GOT3 (cell line): Measurements from ENCODE around the gene HSF4.
"Not testable (repeated sequence)": the region's sequence is repeated elsewhere in the genome, so short reads cannot be mapped to it uniquely, and the experiment has no call there.

Experiments used
- DNase-seq: peaks from one replicate; lab custom pipeline; 2025; ENCODE audit warnings: mixed read lengths; lab: John Stamatoyannopoulos, UW

HSF4 gene, protein sequence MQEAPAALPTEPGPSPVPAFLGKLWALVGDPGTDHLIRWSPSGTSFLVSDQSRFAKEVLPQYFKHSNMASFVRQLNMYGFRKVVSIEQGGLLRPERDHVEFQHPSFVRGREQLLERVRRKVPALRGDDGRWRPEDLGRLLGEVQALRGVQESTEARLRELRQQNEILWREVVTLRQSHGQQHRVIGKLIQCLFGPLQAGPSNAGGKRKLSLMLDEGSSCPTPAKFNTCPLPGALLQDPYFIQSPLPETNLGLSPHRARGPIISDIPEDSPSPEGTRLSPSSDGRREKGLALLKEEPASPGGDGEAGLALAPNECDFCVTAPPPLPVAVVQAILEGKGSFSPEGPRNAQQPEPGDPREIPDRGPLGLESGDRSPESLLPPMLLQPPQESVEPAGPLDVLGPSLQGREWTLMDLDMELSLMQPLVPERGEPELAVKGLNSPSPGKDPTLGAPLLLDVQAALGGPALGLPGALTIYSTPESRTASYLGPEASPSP

DNA sequence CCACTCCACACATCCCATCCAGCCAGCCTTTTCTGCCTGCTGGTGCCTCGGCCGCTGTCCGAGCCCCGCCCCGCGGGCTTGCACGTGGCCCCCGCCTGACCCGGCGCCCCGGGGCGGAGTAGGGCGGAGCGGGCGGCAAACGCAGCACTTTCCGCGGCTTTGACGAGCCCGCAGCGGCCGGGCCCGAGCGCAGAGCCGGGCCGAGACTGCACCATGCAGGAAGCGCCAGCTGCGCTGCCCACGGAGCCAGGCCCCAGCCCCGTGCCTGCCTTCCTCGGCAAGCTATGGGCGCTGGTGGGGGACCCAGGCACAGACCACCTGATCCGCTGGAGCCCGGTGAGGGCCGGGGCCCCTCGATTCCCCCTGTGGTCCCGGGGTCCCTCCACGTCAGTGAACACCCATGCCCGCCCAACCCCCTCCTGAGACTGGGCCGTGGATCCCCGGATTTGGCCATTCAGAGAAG, at the start of gene HSF4:
Gene HSF4 (plus strand): TSS at position 147 of the 463 bp plus-strand sequence. CDS start 67 bp downstream, at position 214.
- no peak for DNase-seq

DNA sequence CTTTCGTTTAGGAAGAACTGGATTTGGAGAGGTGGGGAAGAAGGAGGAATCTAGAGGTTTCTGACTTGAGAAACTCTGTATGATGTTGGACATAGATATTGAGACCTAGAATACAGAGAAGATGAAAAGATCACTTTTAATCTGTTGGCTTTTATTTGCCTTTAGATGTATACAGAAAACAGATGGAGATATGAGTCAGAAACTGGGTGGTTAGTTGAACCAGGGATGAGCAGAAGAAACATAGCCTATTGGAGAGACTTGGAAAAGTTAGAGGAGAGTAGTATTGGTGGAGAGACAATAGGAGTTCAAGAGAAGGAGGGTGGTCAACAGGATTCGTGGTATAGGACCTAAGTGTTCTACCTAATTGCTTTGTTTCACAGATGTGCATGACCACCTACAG, 49.8 kb upstream of the HSF4 start:
- no peak for DNase-seq

DNA sequence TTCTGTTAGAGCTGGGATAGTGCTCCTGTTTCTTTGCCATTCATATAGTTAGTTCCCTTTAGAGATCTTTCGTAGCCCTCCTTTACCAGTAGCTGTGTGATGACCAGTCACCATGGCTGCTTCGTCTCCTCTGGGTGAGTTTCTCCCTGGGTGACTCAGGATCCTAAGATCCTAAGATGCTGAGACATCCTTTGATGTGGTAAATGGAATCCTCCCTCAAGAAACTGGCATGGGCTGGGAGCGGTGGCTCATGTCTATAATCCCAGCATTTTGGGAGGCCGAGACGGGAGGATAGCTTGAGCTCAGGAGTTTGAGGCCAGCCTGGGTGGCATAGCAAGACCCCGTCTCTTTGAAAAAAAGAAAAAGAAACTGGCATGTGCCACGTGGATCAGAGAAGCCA, 48.9 kb upstream of the HSF4 start:
- DNase-seq = peak; percentile 13

DNA sequence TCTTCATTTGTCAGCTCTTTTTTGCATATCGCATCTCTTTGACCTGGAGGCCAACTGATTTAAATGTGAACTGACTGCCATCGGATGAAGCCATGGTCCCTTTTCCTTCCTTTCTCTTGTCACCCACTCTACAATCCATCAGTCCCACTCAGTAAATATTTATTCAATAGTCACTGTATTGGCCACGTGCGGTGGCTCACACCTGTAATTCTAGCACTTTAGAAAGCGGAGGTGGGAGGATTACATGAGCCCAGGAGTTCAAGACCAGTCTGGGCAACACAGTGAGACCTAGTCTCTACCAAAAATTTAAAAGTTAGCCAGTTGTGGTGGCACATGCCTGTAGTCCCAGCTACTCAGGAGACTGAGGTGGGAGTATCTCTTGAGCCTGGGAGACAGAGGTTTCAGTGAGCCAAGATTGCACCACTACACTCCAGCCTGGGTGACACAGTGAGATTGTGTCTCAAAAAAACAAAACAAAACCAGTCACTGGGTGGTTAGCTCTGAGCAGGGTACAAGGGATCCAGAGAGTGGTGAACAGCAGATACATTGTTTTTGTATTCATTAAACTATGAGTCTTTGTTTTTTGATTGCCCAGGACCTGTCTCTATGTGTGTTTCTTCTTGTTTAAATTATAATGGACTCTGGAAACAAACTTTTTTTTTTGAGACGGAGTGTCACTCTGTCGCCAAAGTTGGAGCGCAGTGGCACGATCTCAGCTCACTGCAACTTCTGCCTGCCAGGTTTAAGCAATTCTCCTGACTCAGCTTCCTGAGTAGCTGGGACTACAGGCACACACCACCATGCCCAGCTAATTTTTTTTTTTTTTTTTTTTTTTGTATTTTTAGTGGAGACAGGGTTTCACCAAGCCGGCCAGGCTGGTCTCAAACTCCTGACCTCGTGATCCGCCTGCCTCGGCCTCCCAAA, 47.9 kb upstream of the HSF4 start:
- DNase-seq = no peak

DNA sequence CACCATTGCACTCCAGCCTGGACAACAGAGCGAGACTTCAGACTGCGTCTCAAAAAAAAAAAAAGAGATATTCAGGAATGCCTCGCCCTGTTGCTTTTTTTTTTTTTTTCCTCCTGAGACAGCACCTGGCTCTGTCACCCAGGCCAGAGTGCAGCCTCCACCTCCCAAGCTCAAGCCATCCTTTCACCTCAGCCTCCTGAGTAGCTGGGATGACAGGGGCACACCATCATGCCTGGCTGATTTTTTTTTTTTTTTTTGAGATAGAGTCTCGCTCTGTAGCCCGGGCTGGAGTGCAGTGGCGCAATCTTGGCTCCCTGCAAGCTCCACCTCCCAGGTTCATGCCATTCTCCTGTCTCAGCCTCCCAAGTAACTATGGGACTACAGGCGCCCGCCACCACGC, 46.8 kb upstream of the HSF4 start:
- no peak for DNase-seq

DNA sequence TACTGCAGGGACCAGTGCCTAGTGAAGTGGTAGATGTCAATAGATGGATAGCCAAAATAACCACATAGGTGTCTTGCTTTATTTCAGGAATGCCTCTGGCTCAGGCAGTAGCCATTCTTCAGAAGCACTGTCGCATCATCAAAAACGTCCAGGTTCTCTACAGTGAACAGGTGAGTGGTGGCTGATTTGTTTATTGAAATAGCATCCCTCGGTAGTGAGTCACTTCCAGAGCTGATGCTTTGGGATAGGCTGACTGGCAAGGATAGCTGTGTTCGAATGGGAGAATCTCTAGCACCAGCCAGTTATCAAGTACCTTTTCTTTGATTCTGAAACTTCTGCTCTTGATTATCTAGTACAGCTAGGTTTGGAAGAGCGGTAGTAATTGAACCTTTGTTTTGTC, 44.5 kb upstream of the HSF4 start:
- no peak for DNase-seq

DNA sequence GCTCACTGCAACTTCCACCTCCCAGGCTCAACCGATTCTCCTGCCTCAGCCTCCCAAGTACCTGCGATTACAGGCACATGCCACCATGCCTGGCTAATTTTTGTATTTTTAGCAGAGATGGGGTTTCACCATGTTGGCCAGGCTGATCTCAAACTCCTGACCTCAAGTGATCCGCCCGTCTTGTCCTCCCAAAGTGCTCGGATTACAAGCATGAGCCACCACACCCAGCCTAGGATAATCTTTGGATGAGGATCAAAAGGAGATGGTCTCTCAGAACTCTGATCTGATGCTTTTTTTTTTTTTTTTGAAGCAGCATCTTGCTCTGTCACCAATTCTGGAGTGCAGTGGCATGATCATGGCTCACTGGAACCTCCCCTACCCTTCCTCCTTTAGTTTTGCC, 41.7 kb upstream of the HSF4 start:
- DNase-seq = not testable (repeated sequence)

DNA sequence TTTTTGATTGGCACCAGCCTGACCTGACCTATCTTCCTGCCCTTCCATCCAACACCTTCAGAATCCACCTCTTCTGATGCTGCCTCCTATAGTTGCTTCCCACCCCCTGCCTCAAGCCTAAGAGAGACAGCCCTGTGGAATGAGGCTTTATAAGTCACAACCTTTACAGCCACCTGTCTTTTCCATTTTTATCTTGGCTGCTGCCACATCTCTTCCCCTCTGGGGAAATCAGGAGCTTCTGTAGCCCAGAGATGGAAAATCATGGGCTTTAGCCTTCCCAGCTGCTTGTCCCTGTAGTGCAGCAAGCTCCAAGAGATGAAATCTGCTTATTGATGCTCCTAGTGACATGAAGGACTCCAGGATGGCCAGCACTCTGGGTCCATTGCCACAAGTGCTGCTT, 36.1 kb upstream of the HSF4 start:
- DNase-seq = no peak

DNA sequence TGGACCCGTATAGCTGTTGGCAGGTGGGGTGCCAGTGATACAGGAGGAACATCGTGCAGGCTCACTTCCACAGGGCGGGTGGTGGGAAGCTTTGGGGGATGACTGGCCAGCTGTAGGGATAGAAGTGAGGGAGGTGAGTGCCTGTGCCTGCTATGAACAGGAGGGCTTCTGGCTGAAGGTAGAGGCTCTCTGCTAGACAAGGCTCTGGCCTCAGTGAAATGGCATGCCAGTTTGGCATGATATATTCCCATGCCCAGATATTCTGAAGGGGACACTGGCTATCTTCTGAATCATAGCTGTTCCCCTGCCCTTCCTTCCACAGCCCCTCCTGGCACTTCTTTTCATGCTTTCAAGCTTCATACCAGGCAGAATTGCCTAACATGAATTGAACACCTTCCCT, 35.7 kb upstream of the HSF4 start:
- DNase-seq = no peak

DNA sequence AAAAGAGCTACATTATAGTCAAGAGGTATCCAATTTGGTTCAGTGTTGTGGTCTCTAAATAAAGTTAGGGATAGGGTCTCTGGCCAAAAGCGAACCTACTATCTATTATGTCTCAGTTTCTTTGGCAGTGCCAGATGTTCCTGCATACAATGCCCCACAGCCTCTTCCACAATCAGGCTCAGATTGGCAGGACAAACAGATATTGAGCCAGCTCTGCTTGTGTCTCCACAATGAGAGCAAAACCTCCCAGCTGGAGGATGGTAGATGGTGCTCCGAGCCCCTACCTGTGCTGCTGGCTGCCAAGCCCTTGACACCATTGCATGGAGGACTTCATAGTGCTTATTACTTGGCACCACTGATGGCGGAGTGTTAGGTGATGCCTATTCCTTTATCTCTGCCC, 35.1 kb upstream of the HSF4 start:
- no peak for DNase-seq

DNA sequence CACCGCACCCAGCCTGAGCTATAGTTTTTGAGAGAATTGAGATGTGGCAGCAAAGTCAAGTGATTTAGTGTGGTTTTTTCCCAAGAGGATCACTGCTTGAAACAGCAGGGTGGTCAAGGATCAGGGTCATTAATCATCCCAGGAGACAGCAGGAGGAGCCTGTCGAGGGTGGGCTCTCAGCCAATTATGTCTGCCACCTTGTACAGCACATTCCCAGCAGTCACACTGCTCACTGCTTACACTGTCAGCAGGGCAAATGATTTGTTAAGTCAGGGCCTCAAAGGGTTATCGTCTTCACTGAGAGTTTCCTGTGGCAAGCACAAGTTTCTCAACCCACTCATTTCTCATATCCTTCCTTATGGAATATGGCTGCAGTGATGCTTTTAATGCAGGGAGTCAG, 26.9 kb upstream of the HSF4 start:
- no peak for DNase-seq

DNA sequence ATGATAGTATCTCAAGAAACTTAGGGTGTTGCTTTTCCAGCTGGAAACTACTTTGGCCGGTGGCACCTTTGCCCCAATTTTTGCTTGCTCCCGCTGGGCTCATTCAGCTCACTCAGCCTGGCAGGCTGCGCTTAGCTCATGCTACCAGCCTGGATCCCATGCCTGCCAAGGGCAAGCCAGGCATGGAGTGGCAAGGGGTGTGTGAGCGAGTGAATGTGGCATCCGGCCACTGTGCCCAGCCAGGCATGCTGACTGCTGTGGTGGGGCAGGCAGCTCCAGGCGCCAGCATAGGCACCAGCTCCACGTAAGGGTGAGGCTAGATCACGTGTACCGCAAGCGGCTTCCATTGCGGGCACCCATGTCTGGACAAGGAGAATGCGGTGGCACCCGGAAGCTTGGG, 23.2 kb upstream of the HSF4 start:
- no peak for DNase-seq

DNA sequence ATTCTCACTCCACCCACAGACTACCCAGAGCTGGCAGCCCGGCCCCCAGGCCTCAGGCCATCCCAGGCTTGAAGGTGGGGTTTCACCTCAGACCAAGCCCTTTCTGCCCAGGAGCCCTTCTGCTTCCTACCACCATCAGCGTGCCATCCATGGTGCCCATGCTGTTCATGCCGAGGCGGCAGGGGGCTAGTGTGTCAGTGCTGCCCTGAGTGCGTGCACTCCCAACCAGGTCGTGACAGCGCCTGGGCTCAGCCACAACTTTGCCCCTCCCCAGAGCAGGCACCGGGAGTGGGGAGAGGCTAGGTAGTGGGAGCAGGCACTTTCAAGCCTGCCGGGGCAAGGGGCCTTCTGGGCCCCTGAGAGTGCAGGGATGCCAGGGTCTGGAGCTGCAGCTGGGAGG, 22.2 kb upstream of the HSF4 start:
- no peak for DNase-seq

DNA sequence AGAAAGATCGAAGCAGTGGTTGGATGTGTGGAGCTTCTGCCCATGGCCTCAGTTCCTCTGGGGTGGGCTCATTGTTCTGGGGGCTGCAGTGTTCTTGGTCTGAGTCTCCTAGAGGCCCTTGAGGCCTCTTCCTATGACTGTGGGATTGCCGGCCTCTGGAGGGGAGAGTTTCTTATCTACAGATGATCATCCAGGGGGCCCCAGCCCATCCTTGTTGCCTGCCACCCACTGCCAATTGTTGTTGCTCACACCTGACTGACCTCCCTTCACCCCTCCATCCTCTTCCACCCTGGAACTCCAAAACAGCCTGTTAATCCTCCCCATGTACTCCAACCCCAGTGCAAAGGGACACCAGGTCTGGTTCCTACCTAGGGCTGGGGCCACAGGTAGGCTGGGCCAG, 19.6 kb upstream of the HSF4 start:
- no peak for DNase-seq

DNA sequence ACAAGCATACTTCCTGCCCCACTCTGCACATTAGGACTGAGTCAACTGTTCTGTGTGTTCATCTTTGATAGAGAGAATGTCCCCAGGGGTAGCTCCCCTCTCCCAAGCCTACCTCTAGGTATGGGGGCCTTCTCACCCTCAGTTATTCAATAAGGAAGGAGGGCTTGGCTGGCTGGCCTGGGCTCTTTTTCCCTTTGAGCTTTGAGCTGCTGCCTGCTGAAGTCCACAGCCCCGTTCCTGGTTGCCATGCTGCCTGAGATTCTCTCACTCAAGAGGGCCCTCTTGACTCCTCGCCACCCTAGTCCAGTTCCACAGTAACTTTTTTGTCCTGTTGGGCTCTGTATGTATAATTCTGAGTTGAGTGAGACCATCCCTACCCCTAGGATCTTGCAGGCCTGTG, 18.8 kb upstream of the HSF4 start:
- no peak for DNase-seq

DNA sequence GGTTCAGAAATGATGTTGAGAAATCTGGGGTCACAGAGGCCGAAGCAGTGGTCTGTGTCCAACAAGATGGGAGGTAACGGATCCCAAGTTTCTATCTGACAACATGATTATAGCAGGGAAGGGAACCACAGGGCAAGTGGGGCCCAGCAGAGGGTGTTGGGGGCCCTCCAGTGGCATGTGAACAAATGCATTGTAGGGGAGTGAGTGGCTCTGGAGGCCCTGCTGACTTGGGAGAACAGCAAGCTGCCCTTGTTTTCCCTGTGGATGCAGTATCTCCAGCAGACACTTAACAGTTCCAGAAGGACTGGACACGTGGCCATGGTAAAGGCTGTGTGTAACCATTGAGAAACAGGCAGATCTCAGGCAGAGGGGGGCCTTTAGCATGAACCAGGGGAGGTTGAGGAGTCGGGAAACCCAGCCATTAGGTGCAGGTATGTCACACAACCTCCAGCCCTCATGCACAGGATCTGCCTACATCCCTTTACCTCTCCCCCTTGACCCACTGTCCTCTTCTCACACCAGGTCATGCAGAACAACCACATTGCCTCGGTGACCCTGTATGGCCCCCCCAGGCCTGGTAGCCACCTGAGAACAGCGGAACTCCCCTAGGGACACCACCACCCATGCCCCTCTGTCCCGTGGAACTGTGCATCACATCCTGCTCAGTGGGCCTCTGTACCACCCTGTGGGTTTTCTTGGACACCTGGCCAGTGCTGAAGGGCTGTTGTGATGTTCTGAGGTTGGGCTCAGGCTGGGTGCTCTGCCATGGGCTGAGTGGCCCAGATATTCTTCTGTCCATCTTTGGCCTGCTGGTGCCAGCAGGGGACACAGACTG, 17.8 kb upstream of the HSF4 start:
- no peak for DNase-seq

DNA sequence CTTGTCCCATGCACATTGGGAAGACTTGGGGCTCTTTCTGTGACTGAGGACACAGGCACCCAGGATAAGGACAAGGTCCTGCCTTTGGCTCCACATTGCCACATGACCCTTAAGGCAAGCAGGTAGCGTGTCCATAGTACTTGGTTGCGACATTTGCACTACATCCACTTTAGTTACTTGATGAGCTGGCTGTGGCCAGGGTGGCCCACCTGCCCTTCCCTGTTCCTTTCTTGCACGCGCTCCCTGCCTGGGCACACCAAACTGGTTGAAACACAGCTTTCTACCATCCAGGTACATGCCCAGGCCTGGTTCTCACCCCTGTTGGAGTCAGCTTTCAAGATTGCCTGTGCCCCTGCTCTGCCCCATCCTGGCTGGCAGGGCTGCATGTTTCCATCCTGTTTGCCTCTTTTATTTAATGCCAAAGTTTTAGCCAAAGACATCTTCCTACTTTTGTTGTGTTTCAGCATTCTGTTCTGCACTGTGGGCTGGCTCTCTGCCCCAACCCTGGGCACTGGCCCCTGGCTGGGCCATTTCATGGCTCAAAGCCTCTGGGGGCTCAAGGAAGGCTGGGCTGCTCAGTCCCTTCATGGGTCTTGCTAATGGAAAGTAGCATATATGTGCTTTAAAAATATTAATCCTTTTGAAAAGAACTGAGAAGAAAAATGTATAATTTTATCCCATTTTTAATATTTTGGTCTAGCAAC, 17.0 kb upstream of the HSF4 start:
- DNase-seq = no peak

DNA sequence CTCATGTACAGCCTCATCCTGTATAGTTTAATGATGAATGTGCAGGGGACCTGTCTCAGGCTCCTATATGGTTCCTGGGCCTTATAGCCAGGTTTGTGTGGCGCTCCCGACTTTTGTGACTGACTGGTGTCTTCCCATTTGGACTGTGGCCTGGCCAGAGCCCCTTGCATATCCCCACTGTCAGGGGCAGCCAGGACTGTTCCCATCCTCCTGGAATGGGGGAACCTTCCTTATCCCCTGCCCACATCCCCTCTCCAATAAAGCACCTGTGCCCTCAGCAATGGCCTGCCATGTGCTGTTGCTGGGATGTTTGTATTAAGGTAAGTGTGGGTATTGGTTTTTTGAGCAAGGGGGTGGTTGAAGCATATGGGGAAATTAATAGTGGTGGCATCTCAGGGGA, 16.3 kb upstream of the HSF4 start:
- no peak for DNase-seq

DNA sequence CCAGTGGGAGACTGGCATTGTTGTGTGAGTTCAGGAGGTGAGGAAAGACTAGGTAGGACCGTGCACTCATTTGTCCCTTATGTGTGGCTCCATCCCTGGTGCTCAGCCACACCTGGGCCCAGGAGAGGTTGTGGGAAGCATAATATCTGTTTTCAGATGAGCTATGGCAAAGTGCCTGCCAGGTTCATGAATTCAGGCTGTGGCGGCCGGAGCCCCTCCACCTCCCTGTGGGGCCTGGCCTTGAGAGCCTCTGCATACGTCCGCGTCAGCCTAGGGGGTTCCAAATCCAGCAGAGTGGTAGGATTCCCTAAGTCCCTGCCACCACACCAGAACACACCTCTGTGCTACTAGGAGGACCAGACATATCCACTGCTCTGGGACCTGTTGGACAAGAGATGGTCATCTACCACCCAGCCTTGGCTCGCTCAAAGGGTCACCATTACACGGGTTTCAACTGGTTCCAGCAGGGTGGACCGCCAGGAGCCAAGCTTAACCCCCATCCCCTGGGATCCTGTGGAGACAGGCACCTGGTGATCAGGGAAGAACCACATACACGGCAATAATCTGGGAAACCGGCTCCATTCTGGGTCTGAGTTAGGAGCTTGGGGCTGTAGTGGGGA, 15.8 kb upstream of the HSF4 start:
- no peak for DNase-seq

DNA sequence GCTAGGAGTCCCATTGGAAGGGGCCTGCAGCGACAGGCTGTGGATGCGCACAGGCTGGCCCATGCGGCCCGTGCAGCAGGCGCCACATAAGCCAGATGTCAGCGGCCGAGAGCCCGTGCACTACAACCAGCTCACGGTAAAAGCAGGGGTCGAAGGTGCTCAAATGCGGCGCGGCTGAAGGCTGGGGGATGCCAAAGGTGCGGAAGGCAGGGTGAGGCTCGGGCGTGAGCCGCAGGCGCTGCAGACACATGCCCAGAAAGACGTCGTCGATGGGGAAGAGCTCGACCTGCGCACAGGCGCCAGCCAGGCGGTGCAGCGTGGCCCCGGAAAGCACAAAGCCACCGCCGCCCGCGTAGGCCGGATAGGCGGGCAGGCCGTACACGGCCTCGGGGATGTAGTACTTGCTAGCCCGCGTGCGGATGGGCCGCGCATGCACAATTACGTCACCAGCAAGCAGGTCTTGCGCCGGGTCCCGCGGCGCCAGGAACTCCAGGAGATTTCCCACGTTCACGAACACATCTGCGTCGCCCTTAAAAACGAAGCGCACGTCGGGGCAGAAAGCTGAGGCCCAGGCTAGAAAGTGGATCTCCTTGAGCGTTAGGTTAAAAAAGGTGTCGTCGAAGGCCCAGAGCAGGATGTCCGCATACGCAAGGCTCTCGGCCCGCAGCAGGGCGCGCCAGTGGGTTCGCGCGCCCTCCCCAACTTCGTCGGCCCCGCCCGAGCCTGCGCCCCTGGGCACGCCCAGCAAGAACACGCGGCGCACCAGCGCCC, 15.1 kb upstream of the HSF4 start:
- DNase-seq = no peak
